ENCODE measurements around the gene KREMEN1. TPM values are rescaled to one million over a fixed set of nuclear protein-coding genes. Genes with fewer than 3 reads are reported as not detected.

KREMEN1 gene
- total and polyA plus RNA-seq, 9 of the 15 experiments (the other 6 are each of a cell fraction or from before 2014, with no cell fraction given) = 0.69 to 11.5 (median 4.3) TPM

DNA sequence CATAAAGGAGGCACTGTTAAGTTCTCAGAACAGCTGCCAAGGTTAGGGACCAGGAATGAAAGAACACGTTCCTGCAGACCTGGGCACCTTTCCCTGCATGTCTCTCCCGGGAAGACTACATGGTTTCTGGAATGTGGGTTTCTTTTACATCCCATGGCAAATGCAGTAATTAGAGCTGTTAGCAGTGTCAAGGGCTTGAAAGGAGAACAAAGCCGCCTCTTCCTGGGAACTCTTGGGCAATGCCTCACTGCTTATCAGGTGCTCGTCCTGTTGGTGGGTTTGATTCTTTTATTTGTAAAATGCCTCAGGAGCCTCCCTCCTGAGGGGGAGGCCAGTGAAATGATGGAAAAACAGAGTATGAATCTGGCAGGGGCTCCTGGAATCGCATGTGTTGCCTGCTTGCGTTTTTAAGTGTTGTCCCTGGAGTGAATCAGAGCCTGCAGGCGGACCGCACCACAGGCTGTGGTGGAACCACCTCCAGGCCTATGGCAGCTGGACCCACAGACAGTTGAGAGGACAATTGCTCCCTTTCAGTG is 10.5 kb upstream of the KREMEN1 start (continued):
- TF ChIP-seq CUX1 (CRISPR knock-in tag; IDR thresholded peaks at IDR 0.05) (no peak), PCBP1 (IDR thresholded peaks at IDR 0.05; ENCODE audit: low read depth, low read length, poor library complexity, severe bottlenecking) (no peak), HOMEZ (CRISPR knock-in tag; IDR thresholded peaks at IDR 0.05) (no peak), RNF219 (CRISPR knock-in tag; IDR thresholded peaks at IDR 0.05) (no peak)
- TF ChIP-seq, protein P1, sequence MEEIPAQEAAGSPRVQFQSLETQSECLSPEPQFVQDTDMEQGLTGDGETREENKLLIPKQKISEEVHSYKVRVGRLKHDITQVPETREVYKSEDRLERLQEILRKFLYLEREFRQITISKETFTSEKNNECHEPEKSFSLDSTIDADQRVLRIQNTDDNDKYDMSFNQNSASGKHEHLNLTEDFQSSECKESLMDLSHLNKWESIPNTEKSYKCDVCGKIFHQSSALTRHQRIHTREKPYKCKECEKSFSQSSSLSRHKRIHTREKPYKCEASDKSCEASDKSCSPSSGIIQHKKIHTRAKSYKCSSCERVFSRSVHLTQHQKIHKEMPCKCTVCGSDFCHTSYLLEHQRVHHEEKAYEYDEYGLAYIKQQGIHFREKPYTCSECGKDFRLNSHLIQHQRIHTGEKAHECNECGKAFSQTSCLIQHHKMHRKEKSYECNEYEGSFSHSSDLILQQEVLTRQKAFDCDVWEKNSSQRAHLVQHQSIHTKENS (CRISPR knock-in tag; IDR thresholded peaks at IDR 0.05) = no peak
- TF ChIP-seq, protein P2, sequence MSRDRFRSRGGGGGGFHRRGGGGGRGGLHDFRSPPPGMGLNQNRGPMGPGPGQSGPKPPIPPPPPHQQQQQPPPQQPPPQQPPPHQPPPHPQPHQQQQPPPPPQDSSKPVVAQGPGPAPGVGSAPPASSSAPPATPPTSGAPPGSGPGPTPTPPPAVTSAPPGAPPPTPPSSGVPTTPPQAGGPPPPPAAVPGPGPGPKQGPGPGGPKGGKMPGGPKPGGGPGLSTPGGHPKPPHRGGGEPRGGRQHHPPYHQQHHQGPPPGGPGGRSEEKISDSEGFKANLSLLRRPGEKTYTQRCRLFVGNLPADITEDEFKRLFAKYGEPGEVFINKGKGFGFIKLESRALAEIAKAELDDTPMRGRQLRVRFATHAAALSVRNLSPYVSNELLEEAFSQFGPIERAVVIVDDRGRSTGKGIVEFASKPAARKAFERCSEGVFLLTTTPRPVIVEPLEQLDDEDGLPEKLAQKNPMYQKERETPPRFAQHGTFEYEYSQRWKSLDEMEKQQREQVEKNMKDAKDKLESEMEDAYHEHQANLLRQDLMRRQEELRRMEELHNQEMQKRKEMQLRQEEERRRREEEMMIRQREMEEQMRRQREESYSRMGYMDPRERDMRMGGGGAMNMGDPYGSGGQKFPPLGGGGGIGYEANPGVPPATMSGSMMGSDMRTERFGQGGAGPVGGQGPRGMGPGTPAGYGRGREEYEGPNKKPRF (IDR thresholded peaks at IDR 0.05; ENCODE audit: low read depth, low read length) = no peak
- TF ChIP-seq, protein P3, sequence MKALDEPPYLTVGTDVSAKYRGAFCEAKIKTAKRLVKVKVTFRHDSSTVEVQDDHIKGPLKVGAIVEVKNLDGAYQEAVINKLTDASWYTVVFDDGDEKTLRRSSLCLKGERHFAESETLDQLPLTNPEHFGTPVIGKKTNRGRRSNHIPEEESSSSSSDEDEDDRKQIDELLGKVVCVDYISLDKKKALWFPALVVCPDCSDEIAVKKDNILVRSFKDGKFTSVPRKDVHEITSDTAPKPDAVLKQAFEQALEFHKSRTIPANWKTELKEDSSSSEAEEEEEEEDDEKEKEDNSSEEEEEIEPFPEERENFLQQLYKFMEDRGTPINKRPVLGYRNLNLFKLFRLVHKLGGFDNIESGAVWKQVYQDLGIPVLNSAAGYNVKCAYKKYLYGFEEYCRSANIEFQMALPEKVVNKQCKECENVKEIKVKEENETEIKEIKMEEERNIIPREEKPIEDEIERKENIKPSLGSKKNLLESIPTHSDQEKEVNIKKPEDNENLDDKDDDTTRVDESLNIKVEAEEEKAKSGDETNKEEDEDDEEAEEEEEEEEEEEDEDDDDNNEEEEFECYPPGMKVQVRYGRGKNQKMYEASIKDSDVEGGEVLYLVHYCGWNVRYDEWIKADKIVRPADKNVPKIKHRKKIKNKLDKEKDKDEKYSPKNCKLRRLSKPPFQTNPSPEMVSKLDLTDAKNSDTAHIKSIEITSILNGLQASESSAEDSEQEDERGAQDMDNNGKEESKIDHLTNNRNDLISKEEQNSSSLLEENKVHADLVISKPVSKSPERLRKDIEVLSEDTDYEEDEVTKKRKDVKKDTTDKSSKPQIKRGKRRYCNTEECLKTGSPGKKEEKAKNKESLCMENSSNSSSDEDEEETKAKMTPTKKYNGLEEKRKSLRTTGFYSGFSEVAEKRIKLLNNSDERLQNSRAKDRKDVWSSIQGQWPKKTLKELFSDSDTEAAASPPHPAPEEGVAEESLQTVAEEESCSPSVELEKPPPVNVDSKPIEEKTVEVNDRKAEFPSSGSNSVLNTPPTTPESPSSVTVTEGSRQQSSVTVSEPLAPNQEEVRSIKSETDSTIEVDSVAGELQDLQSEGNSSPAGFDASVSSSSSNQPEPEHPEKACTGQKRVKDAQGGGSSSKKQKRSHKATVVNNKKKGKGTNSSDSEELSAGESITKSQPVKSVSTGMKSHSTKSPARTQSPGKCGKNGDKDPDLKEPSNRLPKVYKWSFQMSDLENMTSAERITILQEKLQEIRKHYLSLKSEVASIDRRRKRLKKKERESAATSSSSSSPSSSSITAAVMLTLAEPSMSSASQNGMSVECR (CRISPR knock-in tag; IDR thresholded peaks at IDR 0.05) = no peak
